ENCODE measurements around the gene AMFR.
"Not testable (repeated sequence)": the region's sequence is repeated elsewhere in the genome, so short reads cannot be mapped to it uniquely, and the experiment has no call there.

DNA sequence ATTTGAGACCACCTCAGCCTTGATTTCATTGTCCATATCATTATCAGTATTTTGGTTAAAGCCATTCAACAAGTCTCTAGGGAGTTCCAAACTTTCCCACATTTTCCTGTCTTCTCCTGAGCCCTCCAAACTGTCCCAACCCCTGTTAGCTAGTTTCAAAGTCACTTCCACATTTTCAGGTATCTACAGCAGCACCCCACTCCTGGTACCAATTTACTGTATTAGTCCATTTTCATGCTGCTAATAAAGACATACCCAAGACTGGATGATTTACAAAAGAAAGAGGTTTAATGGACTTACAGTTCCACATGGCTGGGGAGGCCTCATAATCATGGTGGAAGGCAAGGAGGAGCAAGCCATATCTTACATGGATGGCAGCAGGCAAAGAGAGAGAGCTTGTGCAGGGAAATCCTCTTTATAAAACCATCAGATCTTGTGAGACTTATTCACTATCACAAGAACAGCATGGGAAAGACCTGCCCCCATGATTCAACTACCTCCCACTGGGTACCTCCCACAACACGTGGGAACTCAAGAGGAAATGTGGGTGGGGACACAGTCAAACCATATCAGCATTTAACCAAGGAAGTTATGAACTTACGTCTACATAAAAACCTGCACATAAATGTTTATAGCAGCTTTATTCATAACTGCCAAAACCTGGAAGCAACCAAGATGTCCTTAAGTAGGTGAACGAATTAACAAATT lies 44.4 kb downstream of the AMFR start:
- TF ChIP-seq CTCF, POLR2A (IDR thresholded peaks at IDR 0.05): not testable (repeated sequence)

Data from right lobe of liver (tissue), 4 donors.